ENCODE results near the gene AFF3.

DNA sequence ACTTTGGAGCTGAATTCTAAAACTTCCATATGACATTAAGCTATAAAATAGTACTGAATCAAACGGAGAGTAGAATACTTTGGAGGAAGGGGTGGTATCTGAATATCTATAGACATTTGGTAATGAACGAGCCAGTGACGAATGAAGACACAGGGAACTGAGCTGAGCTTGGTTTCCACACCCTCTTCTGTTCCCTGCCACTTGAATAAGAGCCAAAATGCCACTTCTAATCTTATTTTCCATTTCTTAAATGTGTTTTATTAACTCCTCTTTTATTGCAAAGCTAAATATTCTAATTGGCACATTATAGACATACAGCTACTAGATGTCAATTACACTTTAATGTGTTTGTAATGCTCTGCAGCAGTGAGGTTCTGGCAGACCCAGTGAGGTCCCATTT is 76.1 kb downstream of the AFF3 start:
- TF ChIP-seq, protein P1, sequence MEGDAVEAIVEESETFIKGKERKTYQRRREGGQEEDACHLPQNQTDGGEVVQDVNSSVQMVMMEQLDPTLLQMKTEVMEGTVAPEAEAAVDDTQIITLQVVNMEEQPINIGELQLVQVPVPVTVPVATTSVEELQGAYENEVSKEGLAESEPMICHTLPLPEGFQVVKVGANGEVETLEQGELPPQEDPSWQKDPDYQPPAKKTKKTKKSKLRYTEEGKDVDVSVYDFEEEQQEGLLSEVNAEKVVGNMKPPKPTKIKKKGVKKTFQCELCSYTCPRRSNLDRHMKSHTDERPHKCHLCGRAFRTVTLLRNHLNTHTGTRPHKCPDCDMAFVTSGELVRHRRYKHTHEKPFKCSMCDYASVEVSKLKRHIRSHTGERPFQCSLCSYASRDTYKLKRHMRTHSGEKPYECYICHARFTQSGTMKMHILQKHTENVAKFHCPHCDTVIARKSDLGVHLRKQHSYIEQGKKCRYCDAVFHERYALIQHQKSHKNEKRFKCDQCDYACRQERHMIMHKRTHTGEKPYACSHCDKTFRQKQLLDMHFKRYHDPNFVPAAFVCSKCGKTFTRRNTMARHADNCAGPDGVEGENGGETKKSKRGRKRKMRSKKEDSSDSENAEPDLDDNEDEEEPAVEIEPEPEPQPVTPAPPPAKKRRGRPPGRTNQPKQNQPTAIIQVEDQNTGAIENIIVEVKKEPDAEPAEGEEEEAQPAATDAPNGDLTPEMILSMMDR (IDR thresholded peaks at IDR 0.05; ENCODE audit: poor library complexity), result no peak
- no peak for TF ChIP-seq EZH2 (IDR thresholded peaks at IDR 0.05; ENCODE audit: borderline replicate concordance)
- no peak for TF ChIP-seq EZH2phosphoT487 (IDR thresholded peaks at IDR 0.05; ENCODE audit: low read depth, severe bottlenecking, unreplicated experiment)

All from hepatocyte (in vitro differentiated cells).